Measurements from ENCODE around the gene KMT5B.

GRCh38 chr11:68226421-68226820 is 13.3 kb upstream of the KMT5B start:
- no peak for TF ChIP-seq CTCF (conservative IDR thresholded peaks at IDR 0.05; ENCODE audit: low read length)
- no peak for TF ChIP-seq EZH2phosphoT487 (IDR thresholded peaks at IDR 0.05; ENCODE audit: borderline replicate concordance)
